IMR-90 (cell line): ENCODE measurements around the gene NUP210L. TPM values are rescaled to one million over a fixed set of nuclear protein-coding genes. Genes with fewer than 3 reads are reported as not detected.

Experiments
- ATAC-seq: fragments of 200-7000 bp; cut with Tn5 transposase; 2 replicates; pipeline ENCODE4 v1.9.1; 2020; ENCODE audit warnings: low read depth, mild to moderate bottlenecking, moderate library complexity
- BruUV-seq: library from RNA; stranded (reverse); fragments of 400-500 nt; replicated peaks from 2 replicates; lab custom pipeline; 2021; lab: Mats Ljungman, UMichigan
- CTCF ChIA-PET: fragments of 300-600 bp; formaldehyde crosslinking; extraction: SDS; loops from one replicate; lab custom pipeline; 2021; ENCODE audit warnings: antibody characterized with exemption; lab: Yijun Ruan, JAX
- POLR2A ChIA-PET: fragments of 300-600 bp; sonication (Branson Sonifier 250); formaldehyde crosslinking; loops from one replicate; lab custom pipeline; 2022; ENCODE audit warnings: antibody characterized with exemption; ENCODE audit not compliant: unreplicated experiment; lab: Charles Lee
- DNase-seq: peaks from one replicate; pipeline ENCODE4 v3.0.0; 2013
- H2AFZ ChIP-seq: replicated peaks from 2 replicates; pipeline ENCODE3; 2013; ENCODE audit warnings: low read length, mild to moderate bottlenecking; ENCODE audit not compliant: poor library complexity
- H2AK5ac ChIP-seq: 2 replicates; pipeline ENCODE4 v1.6.1; 2013; ENCODE audit warnings: low read depth, low read length, inconsistent platforms
- H2AK9ac ChIP-seq: replicated peaks from 2 replicates; pipeline ENCODE3; 2013; ENCODE audit warnings: mild to moderate bottlenecking, low read depth, low read length, moderate library complexity; ENCODE audit not compliant: poor library complexity
- H2BK120ac ChIP-seq: 2 replicates; pipeline ENCODE4 v1.6.1; 2013; ENCODE audit warnings: low read depth, low read length, inconsistent platforms
- H2BK15ac ChIP-seq: 3 replicates; pipeline ENCODE4 v1.6.1; 2013; ENCODE audit warnings: low read depth, low read length, inconsistent platforms
- H2BK20ac ChIP-seq: 2 replicates; pipeline ENCODE4 v1.6.1; 2013; ENCODE audit warnings: low read depth, mild to moderate bottlenecking, inconsistent platforms, low read length, moderate library complexity
- H2BK5ac ChIP-seq: 2 replicates; pipeline ENCODE4 v1.6.1; 2013; ENCODE audit warnings: mild to moderate bottlenecking, low read depth, low read length, inconsistent platforms; ENCODE audit not compliant: poor library complexity, severe bottlenecking
- H3K14ac ChIP-seq: replicated peaks from 2 replicates; pipeline ENCODE4 v1.6.1; 2013; ENCODE audit warnings: low read depth, low read length, inconsistent platforms
- H3K18ac ChIP-seq: 2 replicates; pipeline ENCODE4 v1.6.1; 2013; ENCODE audit warnings: low read depth, low read length, control low read depth
- H3K23ac ChIP-seq: 2 replicates; pipeline ENCODE4 v1.6.1; 2013; ENCODE audit warnings: low read depth, low read length, inconsistent platforms
- H3K27ac ChIP-seq: 2 replicates; pipeline ENCODE4 v1.5.1; 2013; ENCODE audit warnings: mild to moderate bottlenecking, control low read depth, low read length; ENCODE audit not compliant: insufficient read depth
- H3K27me3 ChIP-seq: 2 replicates; pipeline ENCODE4 v1.6.1; 2013; ENCODE audit warnings: low read length; ENCODE audit not compliant: control insufficient read depth, insufficient read depth
- H3K36me3 ChIP-seq: 2 replicates; pipeline ENCODE4 v1.6.1; 2013; ENCODE audit warnings: low read length, mixed read lengths; ENCODE audit not compliant: control insufficient read depth, insufficient read depth
- H3K4ac ChIP-seq: 2 replicates; pipeline ENCODE4 v1.6.1; 2013; ENCODE audit warnings: low read depth, low read length, inconsistent platforms
- H3K4me1 ChIP-seq: 2 replicates; pipeline ENCODE4 v1.6.1; 2013; ENCODE audit warnings: low read length, mixed read lengths; ENCODE audit not compliant: control insufficient read depth, insufficient read depth
- H3K4me2 ChIP-seq: 2 replicates; pipeline ENCODE4 v1.6.1; 2013; ENCODE audit warnings: low read depth, mild to moderate bottlenecking, control low read depth, low read length, moderate library complexity
- H3K4me3 ChIP-seq: 2 replicates; pipeline ENCODE4 v1.5.1; 2013; ENCODE audit warnings: low read depth, mild to moderate bottlenecking, control low read depth, low read length, moderate library complexity; ENCODE audit not compliant: insufficient read depth
- H3K56ac ChIP-seq: 2 replicates; pipeline ENCODE4 v1.6.1; 2013; ENCODE audit warnings: low read length, inconsistent platforms; ENCODE audit not compliant: insufficient read depth; ENCODE audit errors: extremely low read depth
- H3K79me1 ChIP-seq, 2 experiments: 2 replicates each; pipeline ENCODE4 v1.6.1; 2013; ENCODE audit warnings: low read length in 2 of 2, inconsistent platforms in 1 of 2, low read depth in 1 of 2
- H3K9ac ChIP-seq: 2 replicates; pipeline ENCODE4 v1.6.1; 2013; ENCODE audit warnings: low read depth, low read length, control low read depth
- H3K9me1 ChIP-seq: 2 replicates; pipeline ENCODE4 v1.6.1; 2013; ENCODE audit warnings: low read length, inconsistent platforms; ENCODE audit not compliant: insufficient read depth
- H3K9me3 ChIP-seq: 2 replicates; pipeline ENCODE4 v1.6.1; 2013; ENCODE audit warnings: low read length; ENCODE audit not compliant: control insufficient read depth, insufficient read depth
- H4K20me1 ChIP-seq: 2 replicates; pipeline ENCODE4 v1.6.1; 2013; ENCODE audit warnings: low read length, inconsistent platforms; ENCODE audit not compliant: insufficient read depth
- H4K5ac ChIP-seq: 2 replicates; pipeline ENCODE4 v1.6.1; 2013; ENCODE audit warnings: mild to moderate bottlenecking, low read depth, low read length, control low read depth
- H4K8ac ChIP-seq, 2 experiments: 2 replicates each; pipeline ENCODE4 v1.6.1; 2013; ENCODE audit warnings: low read depth in 2 of 2, low read length in 2 of 2, control low read depth in 1 of 2, inconsistent platforms in 1 of 2
- H4K91ac ChIP-seq: 2 replicates; pipeline ENCODE4 v1.6.1; 2013; ENCODE audit warnings: low read depth, low read length, inconsistent platforms; ENCODE audit not compliant: insufficient read depth
- BHLHE40 ChIP-seq: fragments of 150-350 bp; IDR thresholded peaks from 2 replicates; pipeline ENCODE4 v1.6.1; 2016; ENCODE audit warnings: mild to moderate bottlenecking, low read depth, low read length
- CEBPB ChIP-seq: IDR thresholded peaks from 2 replicates; pipeline ENCODE4 v1.6.1; 2012; ENCODE audit warnings: low read depth, low read length, improper control_type of control experiment
- FOS ChIP-seq: fragments of 150-350 bp; IDR thresholded peaks from 2 replicates; pipeline ENCODE4 v1.6.1; 2016; ENCODE audit warnings: low read depth, low read length
- MAFK ChIP-seq: IDR thresholded peaks from 2 replicates; pipeline ENCODE4 v1.6.1; 2012; ENCODE audit warnings: low read depth, low read length, improper control_type of control experiment
- MAZ ChIP-seq: IDR thresholded peaks from 2 replicates; pipeline ENCODE4 v1.6.1; 2012; ENCODE audit warnings: low read depth, mild to moderate bottlenecking, low read length, improper control_type of control experiment, moderate library complexity, borderline replicate concordance
- NFE2L2 ChIP-seq: fragments of 150-350 bp; IDR thresholded peaks from 2 replicates; pipeline ENCODE4 v1.6.1; 2016; ENCODE audit warnings: low read depth, mild to moderate bottlenecking, low read length
- POLR2A ChIP-seq: IDR thresholded peaks from 2 replicates; pipeline ENCODE4 v1.6.1; 2012; ENCODE audit warnings: mild to moderate bottlenecking, low read depth, low read length
- SMC3 ChIP-seq: fragments of 150-350 bp; IDR thresholded peaks from 2 replicates; pipeline ENCODE4 v1.6.1; 2016; ENCODE audit warnings: low read depth, mild to moderate bottlenecking, antibody characterized with exemption, low read length, moderate library complexity
- WGBS, 2 experiments: methylation state at CpG; one replicate each; pipeline versions ENCODE4 v1.1.5 to v1.1.7; 2013; ENCODE audit warnings: missing lambda C conversion rate in 2 of 2; ENCODE audit not compliant: insufficient read length in 1 of 2; ENCODE audit errors: extremely low coverage in 2 of 2; 5-methylcytosine and 5-hydroxymethylcytosine counted together
- dilution Hi-C: fragments of 300-500 bp; cut with HindIII; formaldehyde crosslinking; loops from one replicate; pipeline ENCODE4 v1.14.3; 2018; ENCODE audit warnings: low sequenced_read_pairs; ENCODE audit not compliant: unreplicated experiment
- in situ Hi-C: fragments of 300-500 bp; cut with MboI; formaldehyde crosslinking; loops from 3 replicates; pipeline ENCODE4 v1.14.3; 2019; ENCODE audit warnings: low sequenced_read_pairs, inconsistent platforms, mixed read lengths
- intact Hi-C: fragments of 100-400 bp; cut with micrococcal nuclease; formaldehyde crosslinking; loops from 2 replicates; pipeline ENCODE4 v1.10.0; 2022
- polyA plus RNA-seq, 3 experiments: library from polyadenylated mRNA; depleted of rRNA; stranded (reverse); fragments of >200 nt; gene quantifications; 2 replicates each; pipeline ENCODE4 v1.2.3, GENCODE V29; 2012; ENCODE audit warnings: low replicate concordance in 1 of 3
- total RNA-seq: library from RNA; depleted of rRNA; stranded (reverse); fragments of >200 nt; gene quantifications from 2 replicates; pipeline ENCODE4 v1.2.3, GENCODE V29; 2012
- TF ChIP-seq, protein P1 (sequence below): fragments of 150-350 bp; IDR thresholded peaks from 2 replicates; pipeline ENCODE4 v1.6.1; 2016; ENCODE audit warnings: low read depth, mild to moderate bottlenecking, low read length, moderate library complexity, borderline replicate concordance

The NUP210L gene
- total and polyA plus RNA-seq, 2 of the 4 experiments (the other 2 are of a cell fraction): under 0.01 to 0.02 TPM

DNA sequence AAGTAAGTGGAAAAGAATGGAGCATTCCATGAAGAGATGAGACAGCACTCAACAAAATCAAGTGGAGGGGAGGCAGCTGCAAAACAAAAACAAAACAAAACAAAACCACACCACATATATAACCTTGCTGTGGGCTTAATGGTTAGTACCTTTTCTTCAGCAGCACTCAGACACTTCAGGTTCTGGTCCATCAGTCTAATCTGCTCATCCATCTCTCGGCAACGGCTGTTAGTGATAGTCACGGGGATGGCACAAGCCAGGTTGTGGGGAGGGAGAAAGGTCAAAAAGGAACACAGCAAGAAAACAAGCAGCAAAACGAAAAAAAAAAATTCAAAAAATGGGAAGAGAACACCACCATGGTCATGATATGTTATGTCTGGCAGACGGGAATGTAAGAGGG lies 17.0 kb upstream of the NUP210L start:
- Histone ChIP-seq H2AFZ (no peak overlapping the region), H2BK5ac (no peak overlapping the region), H3K4me2 (no peak overlapping the region), H2BK15ac (no peak overlapping the region), H3K18ac (no peak overlapping the region), H4K91ac (no peak overlapping the region), H2BK120ac (no peak overlapping the region), H3K79me1 (peaks cover 45 to 56% of the 10 kb centered on the region in 2 experiments), H3K9ac (no peak overlapping the region), H3K56ac (no peak overlapping the region), H2AK5ac (no peak overlapping the region), H3K4me3 (no peak overlapping the region), H3K9me3 (no peaks in the 10 kb centered on the region), H3K4me1 (peaks cover 4% of the 10 kb centered on the region), H3K14ac (no peak overlapping the region), H3K36me3 (peaks cover 66% of the 10 kb centered on the region), H4K5ac (no peak overlapping the region), H4K8ac (no peak overlapping the region), H3K4ac (no peak overlapping the region), H2AK9ac (no peak overlapping the region), H3K9me1 (peaks cover 2% of the 10 kb centered on the region; the same call in 1 of the 2 replicates), H4K20me1 (peaks cover 62% of the 10 kb centered on the region), H3K27me3 (no peaks in the 10 kb centered on the region), H3K23ac (no peak overlapping the region), H3K27ac (no peak overlapping the region), H2BK20ac (no peak overlapping the region)
- ChIA-PET CTCF (no interaction called here), POLR2A (no interaction called here)
- WGBS, 2 experiments: 100% methylated on average over 1 of the region's 5 CpGs; no CpG with 5 or more reads in 1 of the 2 experiments
- ATAC-seq (no peak), DNase-seq (no peak)
- intact Hi-C loops (no loop called here), dilution Hi-C loops (no loop called here), in situ Hi-C loops (no loop called here)
- TF ChIP-seq POLR2A (no peak), SMC3 (no peak), MAFK (no peak), MAZ (no peak), NFE2L2 (no peak), BHLHE40 (no peak), CEBPB (no peak), FOS (no peak)
- TF ChIP-seq, protein P1, sequence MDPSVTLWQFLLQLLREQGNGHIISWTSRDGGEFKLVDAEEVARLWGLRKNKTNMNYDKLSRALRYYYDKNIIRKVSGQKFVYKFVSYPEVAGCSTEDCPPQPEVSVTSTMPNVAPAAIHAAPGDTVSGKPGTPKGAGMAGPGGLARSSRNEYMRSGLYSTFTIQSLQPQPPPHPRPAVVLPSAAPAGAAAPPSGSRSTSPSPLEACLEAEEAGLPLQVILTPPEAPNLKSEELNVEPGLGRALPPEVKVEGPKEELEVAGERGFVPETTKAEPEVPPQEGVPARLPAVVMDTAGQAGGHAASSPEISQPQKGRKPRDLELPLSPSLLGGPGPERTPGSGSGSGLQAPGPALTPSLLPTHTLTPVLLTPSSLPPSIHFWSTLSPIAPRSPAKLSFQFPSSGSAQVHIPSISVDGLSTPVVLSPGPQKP: no peak
- no TSS peak for BruUV-seq
